T-helper 1 cell (primary cell): ENCODE data around the gene S1PR1.
"Not testable (repeated sequence)": the region's sequence is repeated elsewhere in the genome, so short reads cannot be mapped to it uniquely, and the experiment has no call there.

Source experiments
- DNase-seq, 5 donors: peaks; one replicate each; pipeline ENCODE4 v3.0.0-alpha.2; 2012 to 2020
- total RNA-seq, 4 donors: gene quantifications; one replicate each; lab custom pipeline; 2026; lab: John Stamatoyannopoulos, UW

Gene S1PR1
- 189 to 434 (median 210) reads per million in 4 donors for total RNA-seq

DNA sequence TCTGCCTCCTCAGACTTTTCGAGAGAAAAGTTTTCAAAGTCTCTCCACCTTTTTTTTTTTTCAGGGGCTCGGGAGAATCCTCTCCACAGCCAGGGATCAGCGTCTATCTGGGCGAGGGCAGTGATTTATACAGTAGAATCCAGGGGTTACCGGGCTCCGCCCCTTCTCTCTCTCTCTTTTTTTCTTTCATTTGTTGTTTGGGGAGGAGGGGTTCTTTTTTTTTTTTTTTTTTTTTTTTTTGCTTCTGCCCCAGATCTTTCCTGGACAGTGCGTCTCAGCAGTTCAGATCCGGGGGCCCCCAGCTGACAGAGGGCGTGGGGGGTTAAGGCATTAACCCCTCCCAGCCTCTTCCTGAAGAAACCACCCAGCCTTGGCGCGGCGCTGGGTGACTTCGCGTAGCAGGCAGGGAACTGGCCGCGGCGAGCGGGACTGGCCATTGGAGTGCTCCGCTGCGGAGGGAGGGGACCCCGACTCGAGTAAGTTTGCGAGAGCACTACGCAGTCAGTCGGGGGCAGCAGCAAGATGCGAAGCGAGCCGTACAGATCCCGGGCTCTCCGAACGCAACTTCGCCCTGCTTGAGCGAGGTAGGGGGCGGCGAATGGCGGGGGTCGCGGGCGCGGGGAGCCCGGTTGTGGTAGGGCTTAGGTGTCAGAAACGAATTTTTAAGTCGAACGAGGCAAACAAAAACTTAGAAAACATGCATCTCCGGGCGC, at the start of gene S1PR1:
S1PR1 (plus strand) TSS at position 504 of the 713 bp plus-strand sequence. CDS start 1,966 bp downstream, outside the sequence.
- peak; percentile 53 to 93 (median 63) for DNase-seq

DNA sequence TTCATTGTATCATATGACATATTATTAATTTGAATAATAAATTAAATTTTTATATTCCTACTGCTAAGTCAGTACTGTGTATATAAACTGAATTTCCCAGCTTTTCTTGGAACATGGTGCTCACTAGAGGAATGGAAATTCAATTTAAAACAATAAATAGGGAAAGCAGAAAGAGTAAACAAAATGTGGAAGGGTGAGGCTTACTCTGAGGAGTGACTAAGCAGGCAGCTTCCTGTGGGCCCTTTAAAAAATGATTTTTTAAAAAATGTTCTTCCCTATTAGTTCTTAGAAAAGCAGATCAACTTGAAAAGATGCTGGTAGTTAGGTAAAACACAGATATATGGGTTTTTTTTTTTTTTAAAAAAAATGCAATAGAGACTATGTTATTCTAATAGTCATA, 49.5 kb upstream of the S1PR1 start:
- DNase-seq = peak in 1 of 5 donors; percentile 44

DNA sequence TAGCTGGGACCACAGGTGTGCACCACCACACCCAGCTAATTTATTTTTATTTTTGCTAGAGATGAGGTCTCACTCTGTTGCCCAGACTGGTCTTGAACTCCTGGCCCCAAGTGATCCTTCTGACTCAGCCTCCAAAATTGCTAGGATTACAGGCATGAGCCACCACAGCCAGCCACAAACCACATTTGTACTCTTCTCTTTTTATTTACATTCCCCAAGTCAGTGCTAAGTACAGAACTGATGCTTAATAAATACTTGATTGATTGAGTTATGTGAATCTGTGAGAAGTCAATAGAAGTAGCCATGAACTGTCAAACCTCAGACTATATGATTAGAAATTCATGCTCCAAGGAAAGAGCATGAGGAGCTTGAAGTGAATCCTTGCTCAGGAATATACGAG, 48.5 kb upstream of the S1PR1 start:
- no peak for DNase-seq

DNA sequence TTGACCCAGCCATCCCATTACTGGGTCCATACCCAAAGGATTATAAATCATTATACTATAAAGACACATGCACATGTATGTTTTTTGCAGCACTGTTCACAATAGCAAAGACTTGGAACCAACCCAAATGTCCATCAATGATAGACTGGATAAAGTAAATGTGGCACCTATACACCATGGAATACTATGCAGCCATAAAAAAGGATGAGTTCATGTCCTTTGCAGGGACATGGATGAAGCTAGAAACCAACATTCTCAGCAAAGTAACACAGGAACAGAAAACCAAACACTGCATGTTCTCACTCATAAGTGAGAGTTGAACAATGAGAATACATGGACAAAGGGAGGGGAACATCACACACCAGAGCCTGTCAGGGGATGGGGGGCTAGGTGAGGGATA, 47.9 kb upstream of the S1PR1 start:
- not testable (repeated sequence) for DNase-seq

DNA sequence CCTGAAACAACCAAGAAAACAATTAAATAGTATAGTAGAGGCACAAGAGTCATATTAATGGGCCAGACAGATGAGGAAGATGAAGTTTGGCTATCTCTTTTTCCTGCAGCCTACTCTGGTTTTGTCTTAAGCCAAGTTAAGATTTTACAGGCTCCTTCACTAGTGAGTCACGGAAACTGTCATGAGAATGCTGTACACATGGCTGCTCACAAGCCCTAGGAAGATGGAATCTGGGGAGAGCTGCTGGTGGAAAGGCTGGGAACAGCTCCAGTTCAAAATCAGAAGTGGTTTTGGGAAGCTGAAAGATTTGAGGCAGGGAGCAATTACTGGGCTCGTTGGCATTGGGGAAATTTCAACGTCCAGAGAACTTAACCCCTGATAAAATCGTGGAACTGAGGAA, 46.4 kb upstream of the S1PR1 start:
- no peak for DNase-seq

DNA sequence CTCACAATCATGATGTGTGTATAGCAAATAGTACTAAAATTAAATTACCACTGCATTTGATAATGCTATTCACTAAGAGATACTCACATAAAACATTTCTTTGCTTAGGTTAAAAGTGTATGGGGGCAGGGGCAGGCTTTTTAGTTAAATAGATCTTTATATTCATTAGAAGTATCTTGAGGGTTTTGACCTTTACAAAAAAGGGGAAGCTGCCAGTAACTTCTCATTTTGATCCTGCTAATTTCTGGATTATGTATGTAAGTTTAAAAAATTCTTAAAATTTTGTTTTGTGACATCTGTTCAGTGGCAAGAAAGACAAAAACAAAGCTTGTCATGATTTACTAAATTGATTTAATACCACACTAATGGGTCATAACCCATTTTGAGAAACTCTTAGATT, 45.8 kb upstream of the S1PR1 start:
- DNase-seq = no peak

DNA sequence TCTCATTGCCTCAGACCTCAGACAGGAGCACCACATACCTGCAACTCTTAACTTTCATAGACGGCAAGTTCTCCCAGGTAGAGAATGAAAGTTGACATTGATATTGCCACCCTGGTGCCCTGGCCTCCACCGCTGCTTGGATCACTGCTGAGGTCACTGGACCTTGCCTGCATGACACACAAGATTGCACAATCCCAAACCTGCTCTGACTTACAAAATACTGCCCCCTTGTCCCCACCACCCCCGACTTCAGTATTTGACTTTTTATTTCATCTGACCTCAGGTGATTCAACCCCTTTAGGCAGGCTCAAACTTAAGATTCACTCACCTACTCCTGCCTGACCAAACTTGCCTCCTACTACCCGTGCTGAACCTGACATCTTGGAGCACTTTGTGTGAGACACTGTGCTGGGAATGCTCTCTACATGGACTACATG, 43.1 kb upstream of the S1PR1 start:
- no peak for DNase-seq

DNA sequence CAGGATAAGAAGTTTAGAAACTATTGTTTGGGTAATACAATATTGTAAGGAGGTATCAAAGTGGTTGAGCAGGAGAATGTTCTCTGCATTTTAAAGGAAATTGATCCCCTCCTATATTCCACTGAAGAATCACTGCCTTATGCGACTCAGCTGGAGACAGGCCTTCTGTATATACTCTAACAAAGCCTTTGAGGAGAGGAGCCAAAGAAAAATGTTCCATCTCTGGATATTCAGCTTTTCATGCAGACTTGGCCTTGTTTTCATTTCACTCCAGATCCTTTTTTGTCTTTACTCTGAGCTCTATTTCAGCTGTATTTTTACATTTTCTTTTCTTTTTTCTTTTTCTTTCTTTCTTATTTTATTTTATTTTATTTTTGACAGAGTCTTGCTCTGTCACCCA, 42.1 kb upstream of the S1PR1 start:
- no peak for DNase-seq

DNA sequence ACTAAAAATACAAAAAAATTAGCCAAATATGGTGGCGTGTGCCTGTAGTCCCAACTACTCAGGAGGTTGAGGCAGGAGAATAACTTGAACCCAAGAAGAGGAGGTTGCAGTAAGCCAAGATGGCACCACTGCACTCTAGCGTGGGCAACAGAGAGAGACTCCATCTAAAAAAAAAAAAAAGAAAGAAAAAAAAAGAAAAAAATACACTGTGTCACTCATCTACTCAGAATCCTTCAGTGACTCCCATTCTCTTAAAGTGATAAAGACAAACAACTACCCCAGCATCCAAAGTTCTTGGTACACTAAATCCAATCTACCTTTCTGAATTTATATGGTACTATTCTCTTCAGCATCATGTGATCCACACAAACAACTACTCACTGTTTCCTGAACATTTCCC, 40.2 kb upstream of the S1PR1 start:
- DNase-seq = no peak

DNA sequence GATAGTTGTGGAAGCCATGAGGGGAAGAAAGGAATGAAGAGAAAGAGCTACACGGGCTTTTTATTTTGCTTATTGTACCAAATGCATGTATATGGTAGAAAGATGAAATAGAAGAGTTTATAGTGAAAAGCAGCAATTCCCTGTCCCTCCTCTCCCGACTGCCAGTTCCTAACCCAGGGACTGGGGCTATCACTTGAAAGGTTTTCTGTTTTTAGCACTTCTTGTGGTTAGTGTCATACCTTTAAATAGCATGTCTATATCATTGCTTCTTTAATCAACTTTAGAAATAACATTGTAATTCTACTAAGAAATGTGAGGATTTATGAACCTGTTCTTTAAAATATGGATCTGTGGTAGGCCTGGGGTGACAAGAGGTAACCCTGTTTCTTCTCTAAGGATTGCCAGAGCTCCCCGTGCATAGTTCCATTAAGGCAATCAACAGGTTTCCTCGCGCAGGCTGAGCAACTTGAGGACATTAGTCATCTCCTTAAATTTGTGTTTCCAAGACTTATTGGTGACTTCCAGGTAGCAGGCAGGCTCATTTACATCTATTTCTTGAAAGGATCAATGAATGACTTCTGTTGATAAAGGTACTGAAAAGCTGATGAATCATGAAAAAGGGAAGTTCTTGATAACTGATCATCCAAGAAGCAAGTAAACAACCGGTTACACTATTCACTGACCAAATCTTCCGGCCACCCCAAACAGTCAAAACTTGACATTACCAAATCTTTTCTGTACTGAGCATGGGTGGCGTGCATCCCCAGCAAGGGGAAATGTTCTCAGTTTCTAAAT, 37.8 kb upstream of the S1PR1 start:
- DNase-seq = peak in 1 of 5 donors; percentile 90

DNA sequence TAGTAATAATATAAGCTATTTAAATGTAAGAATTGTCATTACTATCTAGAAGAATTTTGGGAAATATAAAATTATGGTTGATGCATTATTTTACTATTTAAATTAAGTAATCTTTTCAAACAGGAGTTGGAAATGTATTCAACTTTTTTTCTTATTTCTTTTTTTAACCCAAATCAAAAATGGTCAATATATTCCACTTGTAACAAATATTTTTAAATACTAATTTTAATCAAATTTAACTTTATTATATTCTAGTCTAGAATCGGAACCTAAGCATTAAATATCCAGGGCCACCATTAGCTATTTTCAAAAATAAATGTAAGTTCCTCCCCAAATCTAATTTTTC, 37.2 kb upstream of the S1PR1 start:
- DNase-seq = no peak

DNA sequence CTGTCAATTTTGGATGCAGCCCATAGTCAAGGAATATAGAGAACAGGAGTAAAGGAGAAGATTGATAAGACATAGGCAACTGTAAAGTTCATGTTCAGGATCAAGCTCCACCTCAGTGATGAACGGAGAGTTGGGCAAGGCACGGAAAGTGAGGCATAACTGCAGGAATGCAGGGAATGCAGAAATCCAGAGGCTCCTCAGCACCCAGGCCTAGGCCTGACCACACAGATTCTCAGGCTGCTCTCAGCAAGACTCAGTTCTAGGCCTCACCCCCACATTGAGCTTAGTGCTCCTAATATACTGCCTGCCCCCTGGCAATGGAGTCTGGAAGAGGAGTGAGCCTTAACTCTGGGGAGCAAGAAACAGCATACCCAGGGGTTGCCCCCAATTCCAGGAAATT, 36.3 kb upstream of the S1PR1 start:
- no peak for DNase-seq

DNA sequence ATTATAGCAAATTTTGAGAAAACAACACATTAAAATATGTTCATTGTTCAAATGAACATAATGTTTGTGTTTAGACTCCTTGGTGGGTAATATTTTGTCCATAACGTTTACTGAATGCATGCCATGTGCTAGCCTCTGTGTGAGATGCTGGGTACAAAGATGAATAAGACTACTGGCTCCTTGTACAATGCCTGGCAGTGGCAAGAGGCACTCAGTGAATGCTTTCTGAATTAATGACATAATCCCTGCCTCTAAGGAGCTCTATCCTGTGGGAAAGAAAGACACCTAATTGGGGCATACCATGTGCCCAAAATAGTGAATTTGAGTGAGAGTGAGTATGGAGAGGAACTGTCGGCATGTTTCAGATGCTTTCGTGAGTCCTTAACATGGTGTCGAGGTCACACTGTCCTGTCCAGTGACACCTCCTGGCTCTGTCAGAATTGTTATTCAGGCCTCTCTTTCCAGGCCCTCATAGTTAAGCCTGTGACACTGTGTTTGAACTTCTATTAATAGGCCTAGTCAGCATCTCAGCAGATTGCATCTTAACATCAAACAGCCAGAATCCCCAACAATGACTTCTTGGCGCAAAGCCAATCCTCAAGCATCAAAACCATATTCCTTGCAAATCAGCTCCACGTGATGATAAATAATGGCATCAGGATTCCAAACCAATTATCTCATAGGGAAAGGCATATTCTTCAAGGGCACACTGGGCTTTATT, 32.8 kb upstream of the S1PR1 start:
- DNase-seq = no peak

DNA sequence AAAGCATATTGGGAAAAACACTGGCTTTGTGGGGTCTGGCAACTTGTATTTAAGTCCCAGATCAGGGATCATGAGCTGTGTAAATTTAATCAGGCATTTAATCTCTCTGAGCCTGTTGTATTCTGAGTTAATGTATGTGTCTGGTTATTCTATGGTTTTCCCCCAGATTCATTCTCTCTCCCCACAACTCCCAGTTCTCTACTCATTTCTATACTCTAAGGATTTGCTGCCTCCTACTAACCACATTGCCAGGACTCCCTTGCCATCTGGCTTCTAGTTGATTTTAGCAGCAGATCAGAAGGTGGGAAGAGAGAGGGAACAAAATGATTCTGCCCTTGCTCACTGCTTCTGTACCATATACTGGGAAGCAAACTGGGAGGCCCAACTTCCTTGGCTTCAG, 31.4 kb upstream of the S1PR1 start:
- no peak for DNase-seq

DNA sequence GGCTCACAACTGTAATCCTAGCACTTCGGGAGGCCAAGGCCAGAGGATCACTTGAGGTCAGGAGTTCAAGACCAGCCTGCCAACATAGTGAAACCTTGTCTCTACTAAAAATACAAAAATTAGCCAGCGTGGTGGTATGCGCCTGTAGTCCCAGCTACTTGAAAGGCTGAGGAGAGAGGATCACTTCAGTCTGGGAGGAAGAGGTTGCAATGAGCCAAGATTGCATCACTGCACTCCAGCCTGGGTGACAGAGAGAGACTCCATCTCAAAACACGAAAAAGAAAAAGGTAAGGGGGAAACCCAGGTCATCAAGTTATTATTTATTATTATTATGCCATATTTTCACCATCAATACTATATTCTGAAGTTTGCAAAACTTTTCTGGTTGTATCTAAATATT, 30.7 kb upstream of the S1PR1 start:
- DNase-seq = peak in 1 of 5 donors; percentile 61

DNA sequence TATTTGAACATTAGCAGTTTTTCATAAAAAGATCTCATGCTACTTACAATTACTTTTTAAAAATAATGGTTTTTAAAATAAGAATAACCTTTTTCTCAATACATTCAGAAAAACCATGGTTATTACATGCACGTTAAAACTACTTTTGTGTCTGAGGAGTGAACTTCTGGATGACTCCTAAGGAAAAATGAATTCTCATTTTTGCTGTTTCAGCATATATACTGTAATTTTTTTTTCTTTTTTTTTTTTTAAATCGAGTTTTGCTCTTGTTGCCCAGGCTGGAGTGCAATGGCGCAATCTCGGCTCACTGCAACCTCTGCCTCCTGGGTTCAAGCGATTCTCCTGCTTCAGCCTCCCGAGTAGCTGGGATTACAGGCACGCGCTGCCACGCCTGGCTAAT, 29.5 kb upstream of the S1PR1 start:
- not testable (repeated sequence) for DNase-seq

DNA sequence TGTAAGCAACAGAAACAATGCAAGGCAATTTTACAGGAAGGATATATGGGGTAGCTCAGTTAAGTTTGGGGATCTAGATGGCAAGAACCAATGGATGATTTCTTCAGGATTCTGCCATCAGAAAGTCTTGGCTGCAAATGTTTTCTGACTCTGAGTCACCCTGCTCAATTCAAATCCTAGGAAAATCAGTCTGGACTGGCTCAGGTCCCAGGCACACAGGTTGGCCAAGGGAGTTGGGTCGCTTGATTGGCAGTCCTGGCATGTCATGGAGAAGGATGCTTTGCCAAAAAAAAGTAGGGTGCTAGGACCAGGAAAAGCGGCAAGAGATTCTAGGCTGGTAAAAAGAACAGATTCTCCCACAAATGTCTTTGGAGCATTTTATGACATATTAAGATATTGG, 28.9 kb upstream of the S1PR1 start:
- no peak for DNase-seq

DNA sequence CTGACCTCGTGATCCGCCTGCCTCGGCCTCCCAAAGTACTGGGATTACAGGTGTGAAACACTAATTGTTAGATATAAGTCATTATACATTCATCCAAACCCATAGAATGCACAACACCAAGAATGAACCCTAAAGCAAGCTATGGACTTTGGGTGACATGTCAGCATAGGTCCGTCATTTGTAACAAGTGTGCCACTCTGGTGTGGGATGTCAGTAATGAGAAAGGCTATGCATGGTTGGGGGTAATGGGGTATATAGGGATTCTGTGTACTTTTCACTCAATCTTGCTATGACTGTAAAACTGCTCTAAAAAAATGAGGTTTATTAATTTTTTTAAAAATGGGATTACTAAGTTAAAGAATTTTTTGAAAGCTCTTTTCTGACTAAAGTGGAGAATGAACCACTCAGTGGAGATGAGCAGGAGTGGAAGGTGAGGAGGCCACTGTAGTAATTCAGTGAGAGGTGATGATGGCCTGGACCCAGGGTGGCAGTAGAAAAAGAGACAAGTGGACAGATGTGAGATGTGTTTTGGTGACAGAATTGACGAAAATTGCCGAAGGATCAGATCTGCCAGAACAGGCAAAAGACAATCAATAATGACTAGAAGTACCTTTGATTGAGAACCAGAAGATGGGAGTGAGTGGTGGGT, 21.3 kb upstream of the S1PR1 start:
- no peak for DNase-seq

DNA sequence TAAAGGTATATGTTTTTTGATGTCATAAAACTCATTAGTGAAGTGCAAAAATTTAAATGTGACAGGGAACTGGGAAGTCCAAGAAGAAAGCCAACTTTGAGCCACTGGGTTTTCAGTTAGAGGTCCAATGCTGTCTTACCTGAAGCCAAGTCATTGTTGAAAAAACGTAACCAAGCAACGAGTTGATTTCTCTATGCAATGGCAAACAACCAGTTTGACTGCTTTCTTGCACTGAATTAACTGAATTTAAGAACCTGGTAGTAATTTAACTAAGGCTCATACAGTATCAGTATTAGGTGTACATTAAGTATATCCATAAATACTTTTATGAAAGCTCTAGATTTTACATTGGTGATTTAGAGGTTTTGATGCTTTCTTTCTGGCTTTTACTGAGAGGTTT, 20.2 kb upstream of the S1PR1 start:
- no peak for DNase-seq

DNA sequence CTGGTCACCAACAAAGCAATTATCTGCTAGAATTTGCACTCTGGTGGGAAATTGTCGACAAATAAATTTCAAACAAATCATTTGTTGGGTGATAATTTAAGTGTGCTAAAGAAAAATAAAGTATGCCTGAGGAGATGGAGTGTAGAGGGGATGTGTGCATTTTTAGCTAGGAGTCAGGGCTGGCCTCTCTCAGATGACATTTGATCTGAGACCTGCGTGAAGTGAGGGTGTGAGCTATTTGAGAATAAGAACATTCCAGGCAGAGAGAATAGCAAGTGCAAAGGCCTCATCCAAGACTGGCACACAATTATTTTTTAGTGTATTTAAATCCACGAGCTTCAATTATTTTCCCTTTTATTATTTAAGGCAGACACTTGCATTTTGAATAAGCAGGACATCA, 19.7 kb upstream of the S1PR1 start:
- no peak for DNase-seq

DNA sequence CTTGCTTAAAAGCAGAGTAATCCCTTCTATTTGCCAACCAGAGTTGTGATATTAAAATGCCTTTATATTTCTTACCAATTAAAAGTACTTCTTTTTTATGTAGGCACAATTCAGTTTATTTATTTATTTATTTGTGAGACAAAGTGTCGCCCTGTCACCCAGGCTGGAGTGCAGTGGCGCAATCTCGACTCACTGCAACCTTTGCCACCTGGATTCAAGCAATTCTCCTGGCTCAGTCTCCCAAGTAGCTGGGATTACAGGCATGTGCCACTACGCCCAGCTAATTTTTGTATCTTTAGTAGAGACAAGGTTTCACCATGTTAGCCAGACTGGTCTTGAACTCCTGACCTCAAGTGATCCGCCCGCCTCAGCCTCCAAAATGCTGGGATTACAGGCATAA, 17.9 kb upstream of the S1PR1 start:
- not testable (repeated sequence) for DNase-seq

DNA sequence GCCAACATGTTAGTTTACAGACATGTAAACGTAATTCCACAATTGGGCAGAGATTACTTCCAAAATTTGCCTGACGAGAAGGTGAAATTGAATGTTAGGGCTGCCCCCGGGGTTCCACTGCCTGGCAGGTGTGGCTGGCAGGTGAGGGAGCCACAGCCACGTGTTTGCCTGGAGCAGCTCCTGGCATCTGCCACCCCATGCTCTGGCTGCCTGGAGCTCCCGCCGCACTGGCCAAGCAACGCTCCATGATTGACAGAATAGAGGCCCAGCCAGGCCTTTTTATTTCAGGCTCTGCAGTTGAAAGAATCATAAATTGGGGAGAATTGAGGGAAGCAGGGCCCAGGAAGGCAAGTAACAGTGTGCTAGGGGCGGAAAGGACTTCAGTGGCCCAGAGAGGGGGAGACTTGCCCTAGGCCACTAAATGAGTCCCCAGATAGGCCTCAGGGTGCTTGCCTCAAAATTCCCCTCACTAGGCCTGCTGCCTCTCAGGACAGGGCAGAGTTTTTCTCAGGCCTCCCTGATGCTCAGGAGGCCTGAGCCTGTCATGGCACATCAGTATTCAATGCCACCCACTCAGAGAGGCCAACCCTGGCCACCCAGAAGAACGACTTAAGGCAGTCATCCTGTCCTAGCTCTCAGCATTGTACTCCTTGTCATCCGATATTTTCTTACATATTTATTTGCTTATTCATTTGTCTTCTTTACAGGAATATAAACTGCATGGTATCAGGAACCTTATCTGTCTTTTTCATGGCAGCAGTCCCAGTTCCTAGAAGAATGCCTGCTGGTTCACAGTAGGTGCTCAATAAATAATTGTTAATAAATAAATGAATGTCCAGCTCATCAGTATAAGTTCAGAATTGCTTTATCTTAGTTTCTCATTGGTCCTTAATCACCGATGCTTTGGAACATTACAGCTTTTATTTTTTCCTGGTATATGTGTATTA, 16.6 kb upstream of the S1PR1 start:
- no peak for DNase-seq
